Measurements from ENCODE around the gene UBQLNL. TPM values are rescaled to one million over a fixed set of nuclear protein-coding genes. Genes with fewer than 3 reads are reported as not detected.

Gene UBQLNL
- total and polyA plus RNA-seq, 2 of the 13 experiments (the other 11 are each of a cell fraction or from before 2014, with no cell fraction given), result 0.08 TPM; not detected in 1

GRCh38 chr11:5514841-5515240, 1.7 kb downstream of the UBQLNL start (continued):
- TF ChIP-seq KDM4B (CRISPR knock-in tag; IDR thresholded peaks at IDR 0.05), result no peak
- no peak for TF ChIP-seq FOXA3 (CRISPR knock-in tag; IDR thresholded peaks at IDR 0.05)
- no peak for TF ChIP-seq ZNF142 (CRISPR knock-in tag; IDR thresholded peaks at IDR 0.05)
- no peak for TF ChIP-seq PAWR (CRISPR knock-in tag; IDR thresholded peaks at IDR 0.05; ENCODE audit: borderline replicate concordance)

DNA sequence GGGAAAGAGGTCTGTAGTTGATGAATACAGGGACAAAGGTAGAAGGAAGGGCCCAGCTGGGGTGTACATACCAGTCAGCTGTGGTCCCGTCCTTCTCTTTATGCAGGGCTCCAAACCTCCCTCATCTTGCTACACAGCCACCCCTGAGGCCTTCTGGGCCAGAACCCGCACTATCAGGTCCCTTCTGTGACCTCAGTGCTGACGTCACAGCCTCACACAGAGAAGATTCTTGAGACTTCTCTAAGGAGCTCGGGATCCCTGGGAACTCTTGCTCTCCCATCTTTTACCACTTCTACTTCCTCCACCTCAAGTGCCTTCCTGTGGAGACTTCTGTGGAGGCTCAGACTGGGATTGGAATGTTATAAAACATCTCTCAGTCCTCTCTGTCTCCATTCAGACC, 6.7 kb downstream of the UBQLNL start, which contains the start of gene UBQLN3:
TSS of gene UBQLN3 (minus strand) at position 155 of the 400 bp plus-strand sequence. CDS start 399 bp downstream, outside the sequence.
- BruUV-seq (replicated peaks), result no TSS peak
- 0% methylated on average over 3 of the region's 4 CpGs for WGBS (ENCODE audit: low lambda C conversion rate)
- H3K9me3 ChIP-seq (ENCODE audit: low read length), result no peaks in the 10 kb centered on the region
- in situ Hi-C loops (cut with HindIII; ENCODE audit: extremely low pct_ligation_motif_present, low pct_unique_long_range_greater_than_20kb), result no loop called here
- ATAC-seq (no peak), FAIRE-seq (no peak), DNase-seq (ENCODE audit: low spot score) (no peak)
- TF ChIP-seq CREB1 (IDR thresholded peaks at IDR 0.05), result peak; percentile 93
- no peak for TF ChIP-seq CREB1 (CRISPR knock-in tag; IDR thresholded peaks at IDR 0.05)
- TF ChIP-seq RELA (CRISPR knock-in tag; IDR thresholded peaks at IDR 0.05), result no peak
- no peak for TF ChIP-seq NR2F6 (IDR thresholded peaks at IDR 0.05)
- no peak for TF ChIP-seq NR2F6 (CRISPR knock-in tag; IDR thresholded peaks at IDR 0.05)
- TF ChIP-seq HOXD1 (CRISPR knock-in tag; IDR thresholded peaks at IDR 0.05), result no peak
- no peak for TF ChIP-seq RBFOX2 (IDR thresholded peaks at IDR 0.05; ENCODE audit: low read depth, low read length)
- TF ChIP-seq, protein P1, sequence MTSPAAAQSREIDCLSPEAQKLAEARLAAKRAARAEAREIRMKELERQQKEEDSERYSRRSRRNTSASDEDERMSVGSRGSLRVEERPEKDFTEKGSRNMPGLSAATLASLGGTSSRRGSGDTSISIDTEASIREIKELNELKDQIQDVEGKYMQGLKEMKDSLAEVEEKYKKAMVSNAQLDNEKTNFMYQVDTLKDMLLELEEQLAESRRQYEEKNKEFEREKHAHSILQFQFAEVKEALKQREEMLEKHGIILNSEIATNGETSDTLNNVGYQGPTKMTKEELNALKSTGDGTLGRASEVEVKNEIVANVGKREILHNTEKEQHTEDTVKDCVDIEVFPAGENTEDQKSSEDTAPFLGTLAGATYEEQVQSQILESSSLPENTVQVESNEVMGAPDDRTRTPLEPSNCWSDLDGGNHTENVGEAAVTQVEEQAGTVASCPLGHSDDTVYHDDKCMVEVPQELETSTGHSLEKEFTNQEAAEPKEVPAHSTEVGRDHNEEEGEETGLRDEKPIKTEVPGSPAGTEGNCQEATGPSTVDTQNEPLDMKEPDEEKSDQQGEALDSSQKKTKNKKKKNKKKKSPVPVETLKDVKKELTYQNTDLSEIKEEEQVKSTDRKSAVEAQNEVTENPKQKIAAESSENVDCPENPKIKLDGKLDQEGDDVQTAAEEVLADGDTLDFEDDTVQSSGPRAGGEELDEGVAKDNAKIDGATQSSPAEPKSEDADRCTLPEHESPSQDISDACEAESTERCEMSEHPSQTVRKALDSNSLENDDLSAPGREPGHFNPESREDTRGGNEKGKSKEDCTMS (CRISPR knock-in tag; conservative IDR thresholded peaks at IDR 0.05), result no peak
- TF ChIP-seq, protein P2, sequence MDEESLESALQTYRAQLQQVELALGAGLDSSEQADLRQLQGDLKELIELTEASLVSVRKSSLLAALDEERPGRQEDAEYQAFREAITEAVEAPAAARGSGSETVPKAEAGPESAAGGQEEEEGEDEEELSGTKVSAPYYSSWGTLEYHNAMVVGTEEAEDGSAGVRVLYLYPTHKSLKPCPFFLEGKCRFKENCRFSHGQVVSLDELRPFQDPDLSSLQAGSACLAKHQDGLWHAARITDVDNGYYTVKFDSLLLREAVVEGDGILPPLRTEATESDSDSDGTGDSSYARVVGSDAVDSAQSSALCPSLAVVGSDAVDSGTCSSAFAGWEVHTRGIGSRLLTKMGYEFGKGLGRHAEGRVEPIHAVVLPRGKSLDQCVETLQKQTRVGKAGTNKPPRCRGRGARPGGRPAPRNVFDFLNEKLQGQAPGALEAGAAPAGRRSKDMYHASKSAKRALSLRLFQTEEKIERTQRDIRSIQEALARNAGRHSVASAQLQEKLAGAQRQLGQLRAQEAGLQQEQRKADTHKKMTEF (CRISPR knock-in tag; IDR thresholded peaks at IDR 0.05), result no peak
- ChIA-PET POLR2A (no interaction called here), CTCF (ENCODE audit: low intra/inter-chr PET ratio, low total read pairs) (no interaction called here)
- H3K9ac ChIP-seq (ENCODE audit: insufficient read depth, low read depth, low read length), result no peak within 1 kb of the TSS
- H3K79me2 ChIP-seq (ENCODE audit: insufficient read depth, low read length), result no peaks in the 10 kb centered on the region
- peaks cover 0 to 10% of the 10 kb centered on the region in 2 experiments; a peak in 3 of 5 replicates for H3K27me3 ChIP-seq (ENCODE audit: control insufficient read depth in 1 of 2, insufficient read depth in 2 of 2, low read length in 2 of 2)
- H3K36me3 ChIP-seq (replicated peaks in 1 of 2; ENCODE audit: control insufficient read depth in 1 of 2, insufficient read depth in 2 of 2, low read length in 2 of 2), result no peaks in the 10 kb centered on the region
- H3K4me1 ChIP-seq (ENCODE audit: insufficient read depth, low read length), result no peaks in the 10 kb centered on the region
- intact Hi-C loops (cut with micrococcal nuclease; ENCODE audit: unreplicated experiment), result no loop called here
- no peak within 1 kb of the TSS for H3K4me2 ChIP-seq (ENCODE audit: low read depth, low read length)
- H2AFZ ChIP-seq (ENCODE audit: low read length), result no peak within 1 kb of the TSS
- H3K27ac ChIP-seq (ENCODE audit: extremely low read length, insufficient read depth, low read length), result no peak within 1 kb of the TSS
- H3K4me3 ChIP-seq (replicated peaks in 1 of 3; ENCODE audit: insufficient read depth in 1 of 3, low read depth in 2 of 3, low read length in 3 of 3), result no peak within 1 kb of the TSS
- no peaks in the 10 kb centered on the region for H4K20me1 ChIP-seq (ENCODE audit: insufficient read depth, low read length)
